GM13977 (cell line): ENCODE data around the gene GOLGA6L26.
"Not testable (repeated sequence)": the region's sequence is repeated elsewhere in the genome, so short reads cannot be mapped to it uniquely, and the experiment has no call there.

ENCODE experiments used
- DNase-seq: peaks from one replicate; pipeline ENCODE4 v3.0.0; 2012; ENCODE audit warnings: low spot score
- in situ Hi-C: fragments of 300-500 bp; cut with MboI; formaldehyde crosslinking; loops from one replicate; pipeline ENCODE4 v1.12.0; 2022; ENCODE audit warnings: low sequenced_read_pairs, low pct_unique_long_range_greater_than_20kb, mixed read lengths, inconsistent platforms; ENCODE audit not compliant: unreplicated experiment
- TF ChIP-seq, protein P1 (sequence below): IDR thresholded peaks from 2 replicates; pipeline ENCODE4 v1.5.1; 2012; ENCODE audit warnings: mild to moderate bottlenecking, control low read depth; ENCODE audit not compliant: insufficient read depth; ENCODE audit errors: extremely low read depth, missing control alignments

GOLGA6L26 gene, protein sequence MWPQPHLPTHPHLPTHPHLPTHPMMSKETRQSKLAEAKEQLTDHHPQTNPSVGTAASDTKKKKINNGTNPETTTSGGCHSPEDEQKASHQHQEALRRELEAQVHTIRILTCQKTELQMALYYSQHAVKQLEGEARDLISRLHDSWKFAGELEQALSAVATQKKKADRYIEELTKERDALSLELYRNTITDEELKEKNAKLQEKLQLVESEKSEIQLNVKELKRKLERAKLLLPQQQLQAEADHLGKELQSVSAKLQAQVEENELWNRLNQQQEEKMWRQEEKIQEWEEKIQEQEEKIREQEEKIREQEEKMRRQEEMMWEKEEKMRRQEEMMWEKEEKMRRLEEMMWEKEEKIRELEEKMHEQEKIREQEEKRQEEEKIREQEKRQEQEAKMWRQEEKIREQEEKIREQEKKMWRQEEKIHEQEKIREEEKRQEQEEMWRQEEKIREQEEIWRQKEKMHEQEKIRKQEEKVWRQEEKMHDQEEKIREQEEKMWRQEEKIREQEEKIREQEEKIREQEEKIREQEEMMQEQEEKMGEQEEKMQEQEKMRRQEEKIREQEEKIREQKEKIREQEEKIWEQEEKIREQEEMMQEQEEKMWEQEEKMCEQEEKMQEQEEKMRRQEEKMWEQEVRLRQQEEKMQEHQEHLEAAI

DNA sequence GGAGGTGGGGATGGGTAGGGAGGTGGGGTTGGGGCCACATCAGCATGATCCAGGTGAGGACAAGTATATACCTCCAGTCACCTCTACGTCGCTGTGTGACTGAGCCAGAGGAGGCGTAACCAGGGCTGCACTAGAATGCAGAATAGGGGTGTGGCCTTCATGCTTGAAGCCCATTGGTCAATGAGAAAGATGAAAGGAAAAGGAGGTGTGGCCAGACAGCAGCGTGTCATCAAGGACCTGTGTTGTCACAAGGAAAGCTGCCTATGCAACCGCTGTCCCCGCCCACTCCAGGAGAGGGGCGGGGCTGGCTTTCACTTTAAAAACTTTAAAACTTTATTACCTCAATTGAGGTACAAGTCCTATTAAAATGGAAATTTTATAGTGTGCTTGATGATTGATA lies at the start of gene GOLGA6L26:
TSS of gene GOLGA6L26 (minus strand) at position 101 of the 400 bp plus-strand sequence. CDS start at position 40, 61 bp downstream.
- DNase-seq, in situ Hi-C loops: not testable (repeated sequence)

GRCh38 chr15:23381192-23381591 lies 47.2 kb upstream of the GOLGA6L26 start:
- DNase-seq, in situ Hi-C loops: not testable (repeated sequence)

GRCh38 chr15:23380700-23381099 lies 46.7 kb upstream of the GOLGA6L26 start:
- DNase-seq, in situ Hi-C loops: not testable (repeated sequence)

- DNase-seq, in situ Hi-C loops: not testable (repeated sequence)
Measured at GRCh38 chr15:23378946-23379345, 45.0 kb upstream of the GOLGA6L26 start.

DNA sequence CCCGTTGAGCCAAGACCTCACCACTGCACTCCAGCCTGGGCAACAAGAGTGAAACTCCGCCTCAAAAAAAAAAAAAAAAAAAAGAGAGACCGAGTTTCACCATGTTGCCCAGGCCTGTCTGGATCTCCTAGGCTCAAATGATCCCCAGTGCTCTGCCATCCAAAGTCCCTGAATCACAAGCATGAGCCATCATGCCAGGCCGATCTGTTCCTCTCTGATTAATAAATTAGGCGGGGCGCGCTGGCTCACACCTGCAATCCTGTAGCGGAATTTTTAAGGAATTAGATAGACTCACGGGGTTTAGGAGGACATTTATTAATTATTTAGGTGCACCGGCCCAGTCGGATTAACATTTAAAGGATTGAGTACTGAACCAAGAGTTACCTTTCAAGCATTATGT lies 40.2 kb upstream of the GOLGA6L26 start:
- in situ Hi-C loops, DNase-seq: not testable (repeated sequence)

DNA sequence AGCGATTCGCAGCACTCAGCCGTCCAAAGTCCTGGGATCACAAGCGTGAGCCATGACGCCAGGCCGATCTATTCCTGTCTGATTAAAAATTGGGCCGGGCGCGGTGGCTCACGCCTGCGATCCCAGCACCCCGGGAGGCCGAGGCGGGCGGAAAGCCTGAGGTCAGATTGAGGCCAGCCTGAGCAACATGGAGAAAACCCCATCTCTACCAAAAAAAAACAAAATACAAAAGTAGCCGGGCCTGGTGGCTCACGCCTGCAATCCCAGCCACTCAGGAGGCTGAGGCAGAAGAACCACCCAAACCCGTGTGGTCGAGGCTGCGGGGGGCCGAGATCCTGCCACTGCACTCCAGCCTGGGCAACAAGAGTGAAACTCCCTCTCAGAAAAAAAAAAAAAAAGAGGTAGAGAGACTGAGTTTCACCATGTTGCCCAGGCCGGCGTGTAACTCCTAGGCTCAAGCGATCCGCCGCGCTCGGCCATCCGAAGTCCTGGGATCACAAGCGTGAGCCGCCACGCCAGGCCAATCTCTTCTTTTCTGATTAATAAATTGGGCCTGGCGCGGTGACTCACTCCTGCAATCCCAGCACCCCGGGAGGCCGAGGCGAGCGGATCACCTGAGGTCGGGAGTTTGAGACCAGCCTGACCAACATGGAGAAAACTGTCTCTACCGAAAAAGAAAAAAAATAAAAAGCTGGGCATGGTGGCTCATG lies 39.0 kb upstream of the GOLGA6L26 start:
- in situ Hi-C loops, DNase-seq: not testable (repeated sequence)

GRCh38 chr15:23372284-23372683 lies 38.3 kb upstream of the GOLGA6L26 start:
- in situ Hi-C loops: no loop called here
- TF ChIP-seq, protein P1, sequence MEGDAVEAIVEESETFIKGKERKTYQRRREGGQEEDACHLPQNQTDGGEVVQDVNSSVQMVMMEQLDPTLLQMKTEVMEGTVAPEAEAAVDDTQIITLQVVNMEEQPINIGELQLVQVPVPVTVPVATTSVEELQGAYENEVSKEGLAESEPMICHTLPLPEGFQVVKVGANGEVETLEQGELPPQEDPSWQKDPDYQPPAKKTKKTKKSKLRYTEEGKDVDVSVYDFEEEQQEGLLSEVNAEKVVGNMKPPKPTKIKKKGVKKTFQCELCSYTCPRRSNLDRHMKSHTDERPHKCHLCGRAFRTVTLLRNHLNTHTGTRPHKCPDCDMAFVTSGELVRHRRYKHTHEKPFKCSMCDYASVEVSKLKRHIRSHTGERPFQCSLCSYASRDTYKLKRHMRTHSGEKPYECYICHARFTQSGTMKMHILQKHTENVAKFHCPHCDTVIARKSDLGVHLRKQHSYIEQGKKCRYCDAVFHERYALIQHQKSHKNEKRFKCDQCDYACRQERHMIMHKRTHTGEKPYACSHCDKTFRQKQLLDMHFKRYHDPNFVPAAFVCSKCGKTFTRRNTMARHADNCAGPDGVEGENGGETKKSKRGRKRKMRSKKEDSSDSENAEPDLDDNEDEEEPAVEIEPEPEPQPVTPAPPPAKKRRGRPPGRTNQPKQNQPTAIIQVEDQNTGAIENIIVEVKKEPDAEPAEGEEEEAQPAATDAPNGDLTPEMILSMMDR: no peak
- DNase-seq: no peak

DNA sequence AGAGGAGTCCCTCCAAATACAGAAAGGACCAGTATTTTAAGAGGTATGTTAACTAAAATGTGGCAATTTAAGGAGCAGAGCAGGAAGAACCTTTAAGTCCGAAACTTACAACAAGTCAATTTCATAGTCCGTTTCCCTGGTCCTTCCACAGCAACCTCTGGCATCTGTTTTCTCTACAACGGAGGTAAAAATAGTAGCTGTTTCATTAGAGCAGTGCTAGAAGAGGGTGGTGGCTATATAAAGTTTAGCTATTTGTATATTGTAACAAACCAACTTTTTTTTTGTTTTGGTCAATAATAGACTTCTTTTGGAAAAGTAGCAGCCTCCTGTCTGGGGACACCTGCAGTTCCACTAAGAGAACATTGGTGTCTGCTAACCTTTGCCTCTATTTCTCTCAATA lies 37.9 kb upstream of the GOLGA6L26 start:
- in situ Hi-C loops, DNase-seq: not testable (repeated sequence)

GRCh38 chr15:23371134-23371533 lies 37.1 kb upstream of the GOLGA6L26 start:
- DNase-seq, in situ Hi-C loops: not testable (repeated sequence)

GRCh38 chr15:23370578-23370977 lies 36.6 kb upstream of the GOLGA6L26 start:
- TF ChIP-seq, protein P1: no peak
- DNase-seq: no peak
- in situ Hi-C loops: no loop called here

- in situ Hi-C loops, DNase-seq: not testable (repeated sequence)
Measured at GRCh38 chr15:23364261-23364660, 30.3 kb upstream of the GOLGA6L26 start.

- in situ Hi-C loops, DNase-seq: not testable (repeated sequence)
Measured at GRCh38 chr15:23362622-23363021, 28.6 kb upstream of the GOLGA6L26 start.

GRCh38 chr15:23354448-23354847 lies 20.5 kb upstream of the GOLGA6L26 start, which contains the start of gene GOLGA8S:
Gene GOLGA8S (plus strand): TSS chr15:23354748. CDS start chr15:23354810, 62 bp downstream.
- DNase-seq, in situ Hi-C loops: not testable (repeated sequence)

- in situ Hi-C loops: not testable (repeated sequence)
Measured at GRCh38 chr15:23311233-23311632, 22.8 kb downstream of the GOLGA6L26 start.

DNA sequence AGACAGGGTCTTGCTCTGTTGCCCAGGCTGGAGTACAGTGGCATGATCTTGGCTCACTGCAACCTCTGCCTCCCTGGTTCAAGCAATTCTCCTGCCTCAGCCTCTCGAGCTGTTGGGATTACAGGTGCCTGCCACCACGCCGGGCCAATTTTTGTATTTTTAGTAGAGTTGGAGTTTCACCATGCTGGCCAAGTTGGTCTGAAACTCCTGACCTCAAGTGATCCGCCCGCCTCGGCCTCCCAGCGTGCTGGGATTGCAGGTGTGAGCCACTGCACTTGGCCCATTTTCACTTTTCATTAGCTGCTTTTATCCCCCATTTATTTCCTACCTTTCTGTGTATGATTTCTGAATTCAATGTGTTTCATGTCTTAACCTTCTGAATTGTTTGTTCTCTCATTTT lies 28.1 kb downstream of the GOLGA6L26 start:
- in situ Hi-C loops, DNase-seq: not testable (repeated sequence)

More at GRCh38 chr15:23311233-23311632, 22.8 kb downstream of the GOLGA6L26 start:
- DNase-seq: not testable (repeated sequence)
